CD4-positive, alpha-beta T cell treated with Interleukin-17A for 4 hours (primary cell): Measurements from ENCODE around the gene SPHKAP.
"Not testable (repeated sequence)": the region's sequence is repeated elsewhere in the genome, so short reads cannot be mapped to it uniquely, and the experiment has no call there.

Experiments used
- DNase-seq: peaks from one replicate; pipeline ENCODE4 v3.0.0-alpha.2; 2020; ENCODE audit warnings: mixed read lengths

The SPHKAP gene

DNA sequence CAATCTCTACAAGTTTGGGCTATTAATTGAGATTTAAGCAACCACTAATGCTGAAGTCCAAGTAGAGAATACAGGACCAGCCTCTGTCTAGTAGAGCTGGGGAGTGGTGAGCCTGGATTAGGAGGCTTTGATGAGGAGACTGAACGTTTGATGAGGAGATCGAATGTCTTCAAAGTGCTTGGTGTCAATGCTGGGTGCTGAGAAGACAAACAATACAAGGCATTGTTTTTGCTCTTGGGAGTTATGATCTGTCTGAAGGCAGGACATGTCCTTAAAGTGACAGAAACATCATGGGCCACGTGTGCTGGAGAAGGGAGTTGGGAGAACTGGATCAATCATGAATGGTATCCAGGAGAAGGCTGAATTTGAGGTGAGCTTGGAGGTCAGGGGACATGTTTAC lies 143.6 kb downstream of the SPHKAP start:
- no peak for DNase-seq

DNA sequence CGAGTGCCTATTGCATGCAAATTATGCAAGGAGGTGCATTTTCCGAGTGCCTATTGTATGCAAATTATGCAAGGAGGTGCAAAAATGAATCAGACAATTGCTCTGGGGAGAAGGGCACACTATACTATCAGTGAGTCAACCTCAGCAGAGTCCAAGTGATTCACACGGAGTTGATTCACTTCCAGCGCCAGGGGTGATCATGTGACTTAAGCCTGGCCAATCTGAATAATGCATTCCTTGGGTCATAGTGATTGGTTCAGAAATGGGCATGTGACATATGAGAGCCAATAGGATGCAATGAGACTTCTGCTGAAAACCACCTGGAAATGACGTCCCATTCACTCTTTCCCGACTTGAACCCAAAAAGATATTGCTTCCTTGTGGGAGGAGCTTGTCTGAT lies 157.9 kb downstream of the SPHKAP start:
- no peak for DNase-seq

DNA sequence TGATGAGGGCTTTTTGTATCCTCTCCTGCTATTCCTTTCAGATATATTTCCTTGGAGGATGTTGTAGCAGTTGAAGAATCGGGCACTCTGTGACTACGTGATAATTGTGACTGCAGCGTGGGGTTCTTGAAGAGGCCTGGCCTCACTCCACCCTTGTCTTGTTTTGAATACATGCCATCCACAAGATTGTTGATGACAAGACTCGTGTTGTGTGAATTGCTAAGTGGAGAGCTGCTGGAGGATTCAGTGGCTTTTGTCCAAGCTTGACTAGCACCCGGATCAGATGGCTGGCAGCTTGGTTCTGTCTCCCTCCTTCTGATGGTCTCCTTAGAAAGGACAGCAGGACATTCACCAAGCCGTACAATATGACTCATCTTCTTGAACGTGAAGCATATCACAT lies 163.2 kb downstream of the SPHKAP start:
- DNase-seq, result no peak

DNA sequence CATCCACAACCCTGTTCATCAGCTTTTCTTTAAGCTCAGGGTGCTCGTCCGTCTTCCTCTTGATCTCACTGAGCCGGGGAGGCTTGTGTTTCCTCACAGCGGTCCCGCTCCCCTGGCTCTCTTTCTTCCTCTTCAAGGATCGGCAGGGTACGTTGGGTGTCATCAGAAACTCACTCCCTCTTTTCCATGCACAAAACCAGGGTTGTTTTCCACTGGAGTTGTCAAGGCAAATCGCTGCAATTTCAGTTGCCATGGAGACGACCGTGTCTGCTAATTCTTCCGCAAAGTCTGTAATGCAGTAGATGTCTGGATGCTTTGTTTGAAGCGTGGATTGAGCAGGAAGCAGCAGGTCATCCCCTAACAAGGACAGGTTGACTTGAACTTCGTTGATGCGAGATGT lies 163.7 kb downstream of the SPHKAP start:
- no peak for DNase-seq

DNA sequence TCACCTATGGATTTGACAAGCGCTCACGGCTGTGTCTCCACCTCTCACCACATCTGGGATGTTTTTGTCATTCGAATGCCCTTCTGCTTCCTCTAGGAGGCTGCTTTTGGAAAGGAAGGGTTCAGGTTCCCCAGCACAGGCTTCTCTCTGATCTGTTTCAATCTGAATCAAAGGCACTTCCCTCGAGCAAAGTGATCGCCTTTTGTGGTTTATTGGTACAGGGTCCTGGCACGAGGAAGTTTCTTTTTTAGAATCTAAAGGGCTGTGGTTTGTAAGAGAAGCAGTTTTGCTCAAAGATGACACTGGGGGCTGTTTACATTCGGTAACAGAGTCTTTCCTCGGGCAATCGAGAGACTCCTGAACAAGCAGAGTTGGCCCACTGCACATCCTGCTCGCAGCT lies 165.1 kb downstream of the SPHKAP start:
- no peak for DNase-seq

DNA sequence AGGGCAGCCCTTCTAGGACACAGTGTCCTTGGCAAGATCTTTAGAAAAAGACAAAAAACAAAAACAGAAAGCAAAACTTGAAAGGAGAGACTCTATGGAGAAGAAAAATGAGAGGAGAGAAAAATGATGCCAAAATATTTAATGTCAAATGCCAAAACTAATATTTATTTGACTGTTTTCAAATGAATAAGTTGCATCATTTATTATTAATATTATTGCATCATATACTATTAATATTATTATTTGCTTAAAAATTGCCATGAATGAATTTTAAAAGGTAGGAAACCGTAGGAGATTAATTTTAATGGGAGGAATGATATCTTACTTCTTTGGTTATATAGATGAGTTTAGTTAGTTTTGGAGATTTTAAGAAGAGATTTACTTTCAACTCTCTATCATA lies 165.7 kb downstream of the SPHKAP start:
- DNase-seq, result no peak

DNA sequence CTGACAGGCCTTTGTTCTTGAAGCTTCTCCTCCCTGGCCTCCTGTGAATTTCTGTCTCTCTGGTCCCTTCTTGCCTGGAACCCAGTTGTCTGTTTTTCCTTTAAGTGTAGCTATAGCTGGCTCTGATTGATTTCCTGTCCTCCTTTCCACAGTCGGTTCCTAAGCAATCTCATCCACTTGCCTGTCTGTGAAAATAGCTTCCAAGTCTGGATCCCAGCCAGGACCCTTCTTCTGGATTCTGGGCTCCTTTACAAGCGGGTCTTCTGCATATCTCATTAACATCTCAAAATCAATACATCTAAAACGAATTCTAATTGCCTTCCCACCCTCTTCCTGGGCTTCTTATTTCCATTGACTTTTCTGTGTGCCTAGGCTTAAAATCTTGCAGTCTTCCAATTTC lies 185.1 kb downstream of the SPHKAP start:
- DNase-seq, result no peak

DNA sequence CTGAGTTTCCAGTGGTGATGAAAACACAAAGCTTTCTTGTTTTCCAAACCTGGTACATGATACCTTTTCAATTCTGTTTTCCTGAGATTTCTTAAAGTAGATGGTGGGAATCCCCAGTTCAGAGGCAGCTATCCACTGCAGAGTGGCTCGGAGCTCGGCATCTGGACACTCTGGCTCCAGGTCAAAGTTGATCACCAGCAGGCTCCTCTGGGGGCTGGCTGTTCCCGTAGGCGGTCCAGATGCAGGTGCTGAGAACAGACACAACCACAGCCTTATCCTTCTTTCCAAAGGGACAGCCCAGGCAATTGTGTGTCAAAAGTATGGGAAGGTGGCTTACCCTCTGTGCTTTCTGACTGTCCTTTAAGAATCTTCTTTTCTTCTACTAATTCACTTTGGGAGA lies 190.6 kb downstream of the SPHKAP start:
- no peak for DNase-seq

DNA sequence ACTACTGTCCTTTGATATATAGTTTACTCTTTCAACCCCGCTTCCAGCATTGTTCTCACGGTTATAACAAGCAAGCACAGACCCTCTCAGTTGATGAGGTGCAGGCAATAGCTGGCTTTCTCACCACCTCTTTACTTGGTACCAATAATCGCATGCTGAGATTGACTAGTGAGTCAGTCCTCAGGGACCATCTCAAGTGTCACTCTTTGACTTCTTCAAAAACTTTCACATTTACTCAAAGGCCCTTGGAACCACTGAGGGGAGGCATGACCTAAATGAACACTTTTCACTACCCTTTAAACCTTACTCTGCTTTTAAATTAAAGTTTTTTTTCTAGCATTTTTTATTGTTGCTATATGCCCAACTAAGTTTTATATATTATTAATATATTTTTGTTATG lies 208.2 kb downstream of the SPHKAP start:
- DNase-seq, result no peak

DNA sequence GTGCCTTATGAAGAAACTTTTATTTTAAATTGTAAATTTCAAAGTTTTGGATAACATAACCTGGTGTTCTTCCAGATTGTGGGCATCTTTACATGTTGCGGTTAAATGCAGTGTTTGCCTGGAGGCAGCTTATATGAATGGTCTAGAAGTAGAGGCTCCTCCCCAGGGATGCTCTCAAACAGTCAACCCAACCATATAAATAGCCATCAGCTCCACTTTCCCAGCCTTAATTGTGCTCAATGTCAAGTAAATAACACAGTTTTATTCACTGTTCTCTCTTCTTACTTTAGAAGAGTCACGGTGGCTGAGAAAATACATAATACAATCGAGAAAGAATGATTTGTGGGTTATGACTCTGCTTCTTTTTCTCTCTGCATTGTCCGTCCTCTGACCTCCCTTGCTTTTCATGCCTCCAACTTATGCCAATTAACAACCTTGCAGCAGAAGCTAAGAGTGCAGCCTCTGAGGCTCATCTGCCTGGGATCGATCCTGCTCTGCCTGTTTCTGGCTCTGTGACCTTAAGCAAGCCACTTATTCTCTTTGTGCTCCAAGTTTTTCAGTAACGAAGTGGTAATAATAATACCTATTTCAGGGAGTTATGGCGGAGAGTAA lies 209.8 kb downstream of the SPHKAP start:
- DNase-seq, result no peak

DNA sequence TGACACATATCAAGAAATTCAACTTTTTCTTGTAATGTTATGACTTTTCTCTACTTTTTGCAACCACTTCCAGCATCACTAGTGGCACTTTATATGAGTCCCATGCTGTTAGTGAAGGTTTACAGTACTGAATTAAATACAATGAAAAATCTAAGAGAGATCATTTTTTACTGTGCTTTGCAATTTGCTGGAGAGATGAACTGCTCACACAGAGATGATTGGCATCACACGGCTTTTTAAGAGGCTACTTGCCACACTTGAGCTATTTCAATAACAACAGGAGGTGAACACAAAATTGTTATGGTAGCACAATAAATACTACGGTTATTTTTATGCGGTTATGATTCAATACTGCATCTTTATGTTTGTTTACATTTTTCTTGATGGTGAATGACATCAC lies 221.2 kb downstream of the SPHKAP start:
- DNase-seq, result no peak

DNA sequence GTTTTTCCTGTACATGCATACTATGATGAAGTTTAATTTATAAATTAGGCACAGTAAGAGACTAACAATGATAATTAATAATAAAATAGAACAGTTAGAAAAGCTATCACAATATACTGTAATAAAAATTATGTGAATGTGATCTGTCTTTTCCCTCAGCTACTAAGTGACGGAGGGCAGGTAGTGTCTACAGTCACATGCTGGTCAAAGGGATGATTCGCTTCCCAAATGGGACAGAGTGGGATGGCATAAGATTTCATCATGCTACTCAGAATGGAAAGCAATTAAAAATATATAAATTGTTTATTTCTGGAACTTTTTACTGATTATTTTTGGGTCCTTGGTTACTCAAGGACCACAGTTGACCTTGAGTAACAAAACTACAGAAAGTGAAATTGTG lies 238.5 kb downstream of the SPHKAP start:
- DNase-seq, result no peak

DNA sequence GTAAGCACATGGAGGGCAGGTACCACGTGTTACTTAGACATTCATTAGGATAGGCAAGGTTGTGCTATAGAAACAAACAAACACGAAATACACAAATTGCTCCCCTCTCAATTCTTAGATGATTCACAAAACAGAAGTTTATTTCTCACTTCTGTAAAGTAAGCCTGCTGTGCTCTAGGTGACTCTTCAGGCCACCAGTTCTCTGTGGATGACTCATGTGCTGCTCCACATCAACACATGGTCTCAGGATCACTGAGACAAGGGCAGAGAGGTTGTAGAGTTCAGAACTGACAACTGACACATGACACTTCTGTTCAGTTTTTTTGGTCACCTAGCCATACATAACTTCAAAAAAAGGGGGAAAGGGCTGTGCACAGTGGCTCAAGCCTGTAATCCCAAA lies 239.5 kb downstream of the SPHKAP start:
- no peak for DNase-seq

DNA sequence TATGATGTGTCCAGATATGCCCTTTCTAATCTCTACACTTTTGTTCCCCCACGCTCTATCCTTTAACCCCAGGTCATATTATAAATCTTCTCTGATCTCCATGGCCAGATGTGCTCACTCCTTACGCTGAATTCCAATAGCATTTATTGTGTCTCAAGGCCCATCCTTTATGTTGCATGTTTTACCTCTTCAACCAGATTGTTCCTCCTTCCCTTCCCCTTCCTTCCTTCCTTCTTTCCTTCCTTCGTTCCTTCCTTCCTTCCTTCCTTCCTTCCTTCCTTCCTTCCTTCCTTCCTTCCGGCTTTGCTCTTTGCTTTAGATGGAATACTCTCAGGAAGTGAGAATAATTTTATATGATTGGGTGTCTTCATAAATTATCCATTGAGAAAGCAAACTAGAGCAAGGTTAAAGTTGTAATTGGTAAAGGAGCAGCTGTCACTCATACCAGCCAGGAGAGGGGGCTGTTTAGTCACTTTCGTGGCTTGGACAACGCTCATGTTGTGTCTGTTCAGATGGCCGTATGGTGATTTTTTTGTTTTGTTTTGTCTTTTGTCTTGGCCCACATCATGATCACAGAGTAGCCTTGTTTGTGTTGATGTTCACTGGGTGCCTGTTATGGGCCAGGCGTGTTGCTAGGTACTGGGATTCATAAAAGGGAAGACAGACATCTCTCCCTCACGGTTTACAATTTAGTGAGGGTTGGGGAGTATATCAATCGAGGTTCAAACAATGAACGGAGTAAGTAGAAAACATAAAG lies 242.0 kb downstream of the SPHKAP start:
- DNase-seq, result no peak

DNA sequence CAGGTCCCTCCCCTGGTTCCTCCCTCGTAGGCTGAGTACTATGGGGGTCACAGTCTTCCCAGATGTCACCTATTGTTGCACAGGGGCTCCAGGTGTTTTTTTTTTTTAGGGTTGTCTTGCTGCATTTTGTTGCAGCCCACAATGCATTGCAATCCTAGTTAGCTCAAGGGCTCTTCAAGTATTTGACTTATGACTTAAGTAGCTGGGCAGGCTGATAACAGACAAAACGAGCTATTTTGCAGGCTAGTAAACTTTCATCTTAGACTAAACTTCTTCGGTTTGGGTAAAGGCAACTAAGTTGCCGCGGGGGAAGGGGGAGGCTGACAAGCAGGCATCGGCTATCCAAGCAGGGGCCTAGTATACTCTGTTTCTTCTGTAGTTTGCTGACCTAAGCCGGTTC lies 245.2 kb downstream of the SPHKAP start:
- not testable (repeated sequence) for DNase-seq

DNA sequence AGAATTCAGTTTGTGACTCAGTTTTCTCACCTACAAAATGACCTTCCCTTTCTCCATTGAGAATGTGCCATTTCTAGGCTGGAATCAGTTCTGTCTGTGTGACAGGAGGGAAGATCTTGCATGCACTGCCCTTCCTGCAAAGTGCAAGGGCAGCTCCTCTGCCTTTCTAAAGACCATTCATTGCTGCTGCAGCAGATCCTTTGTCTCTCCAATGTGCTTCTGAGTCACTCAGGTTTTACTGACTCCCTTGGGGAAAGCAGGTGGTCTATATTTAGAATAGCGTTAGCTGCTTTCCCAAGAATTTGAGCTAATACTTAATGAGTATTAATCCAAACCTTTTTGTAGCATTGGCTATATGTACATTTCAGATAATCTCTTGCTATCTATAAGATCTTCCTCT lies 247.6 kb downstream of the SPHKAP start:
- no peak for DNase-seq

DNA sequence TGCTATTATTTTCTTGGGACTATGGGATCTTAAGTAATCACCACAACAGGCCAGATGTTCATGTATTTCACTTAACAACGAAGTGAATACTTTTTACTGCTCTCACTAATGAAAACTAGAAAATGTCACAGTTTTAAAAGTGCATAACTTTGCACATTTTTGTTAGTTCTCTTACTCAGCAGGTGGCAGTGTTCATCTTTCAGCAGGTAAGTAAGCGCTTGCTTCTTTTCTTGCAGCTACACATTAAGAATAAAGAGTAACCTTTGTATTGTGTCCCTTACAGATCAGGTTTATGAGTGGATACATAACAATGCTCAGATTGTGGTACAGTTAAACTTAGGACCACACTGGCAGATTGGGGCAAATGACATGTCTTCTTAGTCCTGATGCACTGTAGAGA lies 249.1 kb downstream of the SPHKAP start:
- no peak for DNase-seq

DNA sequence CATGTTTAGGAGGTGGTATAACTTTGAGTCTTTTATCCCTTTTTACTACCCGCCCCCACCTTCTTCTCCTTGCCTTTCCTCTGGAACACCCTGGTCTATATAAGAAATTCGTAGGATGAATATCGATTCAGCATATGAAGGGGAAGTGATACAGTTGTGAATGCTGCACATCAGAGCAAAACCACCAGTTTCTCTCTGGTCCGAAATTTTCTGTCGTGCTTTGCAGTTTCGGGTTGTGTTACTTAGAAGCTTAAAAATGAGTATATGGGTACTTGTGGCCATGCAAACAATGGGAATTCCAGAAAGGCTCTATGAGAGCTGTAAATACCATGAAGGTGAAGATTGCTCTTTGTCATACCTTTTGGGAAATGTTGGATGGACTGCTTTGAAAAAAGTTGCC lies 249.5 kb downstream of the SPHKAP start:
- no peak for DNase-seq
